GM18511 (cell line): ENCODE data around the gene ZNF343.

Source experiments
- ATAC-seq: cut with Tn5 transposase; IDR thresholded peaks from one replicate; pipeline ENCODE4 v1.9.1; 2021; ENCODE audit warnings: mild to moderate bottlenecking, moderate library complexity; ENCODE audit not compliant: unreplicated experiment

Gene ZNF343

DNA sequence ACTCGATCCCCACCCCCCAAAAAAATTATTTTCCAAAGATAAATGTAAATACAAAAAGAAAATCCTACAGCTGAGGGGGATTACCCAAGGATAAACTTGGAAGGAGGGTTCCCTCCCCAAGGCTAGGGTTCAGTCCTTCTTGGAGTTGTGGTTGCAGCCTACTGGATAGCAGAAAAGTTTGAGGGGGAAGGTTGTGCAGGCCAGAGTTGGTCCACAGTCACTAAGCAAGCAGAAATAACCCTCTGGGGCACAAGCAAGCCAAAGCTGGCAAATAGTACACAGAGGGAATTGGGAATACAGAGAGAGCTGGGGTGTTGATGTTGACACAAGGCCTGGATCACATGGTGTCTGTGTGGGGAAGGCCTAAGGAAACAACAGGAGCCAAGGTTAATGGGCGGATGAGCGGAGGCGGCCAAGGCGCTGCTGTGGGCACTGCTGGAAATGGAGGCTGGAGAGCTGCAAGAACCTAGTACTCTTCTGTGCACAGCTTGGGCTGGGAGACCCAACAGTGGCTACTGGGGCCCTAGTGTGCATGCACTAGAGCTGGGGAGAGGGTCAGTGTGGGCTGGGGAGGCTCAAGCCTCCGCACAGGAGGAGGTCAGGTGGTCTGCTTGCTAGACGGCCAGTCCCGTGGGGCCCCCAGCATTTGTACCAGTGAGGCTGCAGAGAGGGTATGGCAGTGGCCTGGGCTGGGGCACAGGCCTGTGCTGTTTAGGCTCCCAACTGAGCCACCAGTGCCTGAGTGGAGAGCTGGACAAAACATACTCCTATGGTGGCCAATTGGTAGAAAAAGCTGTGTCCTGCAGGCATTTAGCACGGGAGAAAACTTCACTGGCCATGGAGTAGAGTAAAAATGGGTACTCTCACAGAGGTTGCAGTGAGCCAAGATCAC is 32.6 kb downstream of the ZNF343 start:
- ATAC-seq: no peak

DNA sequence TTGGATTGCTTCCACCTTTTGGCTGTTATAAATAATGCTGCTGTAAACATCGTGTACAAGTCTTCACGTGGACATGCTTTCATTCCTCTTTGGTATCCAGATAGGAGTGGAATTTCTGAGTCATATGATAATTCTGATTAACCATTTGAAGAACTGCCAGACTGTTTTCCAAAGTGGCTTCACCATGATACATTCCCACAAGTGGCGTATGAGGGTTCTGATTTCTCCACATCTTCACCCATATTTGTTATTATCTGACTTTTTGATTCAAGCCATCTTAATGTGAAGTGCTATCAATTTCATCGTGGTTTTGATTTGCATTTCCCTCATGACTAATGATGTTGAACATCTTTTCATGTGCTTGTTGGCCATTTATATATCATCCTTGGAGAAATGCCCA is 35.2 kb downstream of the ZNF343 start:
- no peak for ATAC-seq

DNA sequence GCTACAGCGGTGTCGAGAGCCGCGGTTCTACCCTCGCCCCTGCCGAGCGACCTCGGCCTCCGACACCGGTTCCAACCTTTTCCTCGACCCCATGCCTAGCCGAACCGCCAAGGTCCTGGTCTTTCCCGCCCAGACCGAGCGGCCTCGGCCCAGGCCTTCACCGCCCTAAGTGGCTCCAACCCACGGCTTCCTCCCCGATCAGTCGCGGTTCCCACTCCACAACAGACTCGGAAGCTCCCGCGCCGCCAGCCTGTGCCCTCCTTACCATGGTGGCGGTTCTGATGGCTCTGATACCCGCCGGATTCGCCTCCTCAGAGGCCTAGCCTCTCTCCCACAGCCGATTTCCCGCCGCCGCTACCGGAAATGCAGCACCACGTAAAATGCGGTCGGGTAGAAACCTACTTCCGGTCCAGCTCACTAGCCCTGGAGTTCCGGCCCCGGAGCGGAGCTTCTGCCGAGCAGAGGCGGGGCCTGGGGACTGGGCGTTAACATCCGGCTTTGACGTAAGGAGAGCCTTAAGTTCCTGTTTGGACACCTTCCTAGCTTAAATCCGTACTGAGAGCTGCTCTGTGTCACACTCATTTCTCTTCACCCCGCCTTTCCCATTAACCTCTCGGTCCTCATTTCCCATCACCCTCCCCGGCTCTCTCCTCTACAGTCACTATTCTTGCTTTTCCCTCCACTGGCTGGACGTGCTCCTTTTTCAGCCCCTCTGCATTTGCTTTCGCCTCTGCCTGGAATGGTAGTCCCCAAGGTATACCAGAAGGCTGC is 38.1 kb downstream of the ZNF343 start, which contains the start of gene SNRPB:
SNRPB (minus strand) TSS at position 367 of the 771 bp plus-strand sequence; CDS start at position 268, 99 bp downstream.
- peak; percentile 97 for ATAC-seq

DNA sequence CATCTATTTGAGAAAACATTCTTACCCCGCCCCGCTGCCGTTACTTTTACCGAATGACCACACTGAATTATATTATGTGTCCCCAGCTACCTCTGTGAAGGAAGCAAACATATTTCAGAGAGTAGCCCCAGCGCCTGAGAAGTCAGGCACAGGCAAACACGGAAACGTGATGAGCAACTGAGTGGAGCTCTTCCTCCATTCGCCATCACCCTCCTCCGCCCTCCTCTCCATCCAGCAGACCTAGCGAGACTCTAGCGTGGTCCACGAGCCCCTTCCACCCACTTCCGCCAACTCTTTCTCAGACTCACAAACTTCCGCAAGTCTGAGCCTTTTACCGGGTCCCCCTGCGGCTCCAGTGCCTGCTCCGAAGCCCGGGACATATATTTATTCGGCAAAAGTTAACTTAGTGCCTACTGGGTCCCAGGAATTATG is 38.7 kb downstream of the ZNF343 start:
- ATAC-seq: peak; percentile 41

DNA sequence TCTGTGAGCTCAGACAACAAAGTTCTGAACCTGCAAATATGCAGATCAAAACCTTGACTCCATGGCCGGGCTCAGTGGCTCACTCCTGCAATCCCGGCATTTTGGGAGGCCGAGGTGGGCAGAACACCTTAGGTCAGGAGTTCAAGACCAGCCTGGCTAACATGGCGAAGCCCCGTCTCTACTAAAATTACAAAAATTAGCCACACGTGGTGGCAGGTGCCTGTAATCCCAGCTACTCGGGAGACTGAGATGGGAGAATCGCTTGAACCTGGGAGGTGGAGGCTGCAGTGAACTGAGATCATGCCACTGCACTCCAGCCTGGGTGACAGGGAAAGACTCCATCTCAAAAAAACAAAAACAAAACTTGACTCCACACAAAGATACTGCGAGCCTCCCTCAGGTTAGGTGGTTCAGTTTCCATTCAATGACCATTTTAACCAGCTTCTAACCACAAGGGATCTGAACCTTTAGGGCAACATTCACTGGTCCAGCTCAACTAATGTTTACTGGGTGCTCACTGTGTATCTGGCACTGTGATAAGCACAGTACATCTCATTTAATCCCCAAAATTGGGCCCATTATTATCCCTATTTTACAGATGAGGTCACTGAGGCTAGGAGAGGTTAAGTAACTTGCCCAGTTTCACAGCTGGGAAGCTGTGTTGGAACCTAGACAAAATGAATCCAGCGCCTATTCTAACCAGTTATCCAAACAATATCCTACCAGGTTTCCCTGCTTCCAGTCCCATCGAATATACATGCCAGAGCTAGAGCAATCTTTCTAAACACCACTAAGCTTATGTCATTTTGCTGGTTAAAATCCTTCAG is 39.9 kb downstream of the ZNF343 start:
- no peak for ATAC-seq

DNA sequence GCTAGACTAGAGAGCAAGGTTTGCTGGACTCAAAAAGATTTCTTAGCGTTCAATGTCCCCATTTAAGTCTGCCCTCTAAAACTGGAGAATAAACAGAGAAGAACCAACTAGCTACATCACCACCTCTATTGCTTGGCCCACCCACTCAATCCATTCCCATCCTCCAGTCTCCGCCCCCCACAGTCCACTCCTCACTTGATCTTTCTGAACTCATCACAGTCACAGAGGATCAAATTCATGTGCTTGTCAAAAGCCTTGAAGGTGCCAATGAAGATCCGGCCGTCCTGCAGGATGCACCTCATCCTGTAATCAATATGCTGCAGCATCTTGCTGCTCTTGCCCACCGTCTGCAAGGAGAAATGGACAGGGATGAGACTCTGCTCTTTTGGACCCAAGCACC is 41.3 kb downstream of the ZNF343 start:
- no peak for ATAC-seq

DNA sequence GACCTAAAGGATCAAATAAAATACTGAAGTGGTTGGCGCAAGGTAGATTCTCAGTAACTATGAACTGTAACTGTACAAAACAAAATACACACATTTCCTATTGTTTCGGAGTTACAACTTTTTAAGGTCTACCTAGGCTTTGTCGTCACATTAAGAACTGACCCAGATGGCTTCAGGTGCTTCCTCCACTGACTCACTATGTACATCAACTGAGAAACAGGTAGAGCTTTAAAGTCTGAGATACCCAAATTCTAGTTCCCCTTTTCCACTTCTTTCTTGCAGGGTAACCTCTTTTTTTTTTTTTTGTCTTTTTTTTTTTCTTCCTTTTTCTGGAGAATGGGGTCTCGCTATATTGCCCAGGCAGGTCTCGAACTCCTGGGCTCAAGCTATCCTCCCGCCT is 43.6 kb downstream of the ZNF343 start:
- ATAC-seq: no peak

DNA sequence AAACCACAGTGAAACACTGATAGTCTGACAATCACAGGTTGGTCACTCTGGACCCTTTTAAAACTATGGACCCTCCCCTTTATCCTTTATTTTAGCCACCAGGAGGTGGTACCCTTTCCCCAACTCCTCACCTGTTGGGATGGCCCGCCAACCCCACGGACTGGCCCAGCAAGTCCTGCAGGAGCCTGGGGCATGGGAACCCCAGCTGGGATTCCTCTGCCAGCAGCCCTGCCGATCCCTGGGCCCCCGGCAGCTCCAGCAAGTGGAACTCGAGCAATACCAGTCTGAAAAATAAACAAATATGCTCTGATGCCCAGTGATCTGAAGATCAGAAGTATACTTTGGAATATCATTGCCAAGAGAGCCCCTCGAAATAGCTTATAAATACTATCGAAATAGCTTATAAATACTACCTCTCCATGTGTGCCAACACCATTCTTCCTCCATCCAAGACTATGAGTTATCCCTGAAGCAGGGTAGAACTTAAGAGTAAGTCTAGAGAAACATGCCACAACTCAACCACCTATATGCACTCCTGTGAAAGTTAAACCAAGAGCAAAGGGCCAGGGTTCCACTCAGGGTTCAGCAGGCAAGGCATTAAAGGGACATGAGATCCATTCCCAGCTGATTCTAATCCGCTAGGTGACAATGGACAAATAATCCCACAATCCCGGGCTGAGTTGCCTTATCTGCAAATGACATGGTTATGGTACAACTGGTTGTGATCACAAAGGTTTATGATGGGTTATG is 44.9 kb downstream of the ZNF343 start:
- ATAC-seq: no peak

DNA sequence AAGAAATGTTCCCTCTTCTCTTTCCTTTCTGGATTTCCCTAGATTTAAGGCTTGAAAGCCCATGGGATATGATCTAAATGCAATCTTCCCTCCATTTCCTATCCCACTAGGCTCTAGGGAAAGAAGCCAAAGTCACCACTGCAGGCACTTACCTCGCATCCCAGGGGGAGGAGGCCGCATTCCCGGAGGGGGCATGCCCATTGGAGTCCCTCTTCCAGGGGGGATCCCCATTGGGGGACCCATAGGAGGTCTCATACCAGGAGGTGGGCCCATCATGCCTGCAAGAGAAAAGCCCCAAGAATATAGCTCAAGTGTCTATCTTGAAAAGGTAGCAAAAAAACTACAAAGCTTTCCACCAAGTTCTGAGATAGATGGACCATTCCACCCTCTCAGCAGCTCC is 46.2 kb downstream of the ZNF343 start:
- no peak for ATAC-seq

DNA sequence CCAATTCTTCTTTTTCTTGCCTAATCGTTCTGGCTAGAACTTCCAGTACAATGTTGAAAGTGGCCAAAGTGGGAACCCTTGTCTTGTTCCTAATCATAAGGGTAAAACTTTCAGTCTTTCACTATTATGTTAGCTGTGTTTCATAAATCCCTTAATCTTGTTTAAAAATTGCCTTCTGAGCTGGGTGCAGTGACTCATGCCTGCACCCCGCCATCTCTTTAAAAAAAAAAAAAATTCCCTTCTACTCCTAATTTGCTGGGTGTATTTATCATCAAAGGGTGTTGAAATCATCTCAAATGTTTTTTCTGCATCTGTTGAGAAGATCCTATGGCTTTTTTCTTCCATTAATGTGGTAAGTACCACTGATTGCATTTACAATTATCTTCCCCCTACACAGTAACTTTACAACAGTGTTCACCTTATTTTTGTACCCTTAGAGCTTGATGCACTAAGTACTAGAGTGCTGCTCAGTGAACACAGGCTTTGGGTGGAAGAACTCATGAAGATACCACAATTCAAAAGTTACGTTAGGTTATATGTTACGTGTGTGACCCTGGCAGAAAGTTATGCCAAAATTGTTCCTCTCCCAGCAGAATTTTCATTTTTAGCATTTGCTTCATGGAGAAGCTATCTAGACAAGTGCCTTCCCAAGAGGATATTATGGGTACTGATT is 47.8 kb downstream of the ZNF343 start:
- ATAC-seq: no peak

DNA sequence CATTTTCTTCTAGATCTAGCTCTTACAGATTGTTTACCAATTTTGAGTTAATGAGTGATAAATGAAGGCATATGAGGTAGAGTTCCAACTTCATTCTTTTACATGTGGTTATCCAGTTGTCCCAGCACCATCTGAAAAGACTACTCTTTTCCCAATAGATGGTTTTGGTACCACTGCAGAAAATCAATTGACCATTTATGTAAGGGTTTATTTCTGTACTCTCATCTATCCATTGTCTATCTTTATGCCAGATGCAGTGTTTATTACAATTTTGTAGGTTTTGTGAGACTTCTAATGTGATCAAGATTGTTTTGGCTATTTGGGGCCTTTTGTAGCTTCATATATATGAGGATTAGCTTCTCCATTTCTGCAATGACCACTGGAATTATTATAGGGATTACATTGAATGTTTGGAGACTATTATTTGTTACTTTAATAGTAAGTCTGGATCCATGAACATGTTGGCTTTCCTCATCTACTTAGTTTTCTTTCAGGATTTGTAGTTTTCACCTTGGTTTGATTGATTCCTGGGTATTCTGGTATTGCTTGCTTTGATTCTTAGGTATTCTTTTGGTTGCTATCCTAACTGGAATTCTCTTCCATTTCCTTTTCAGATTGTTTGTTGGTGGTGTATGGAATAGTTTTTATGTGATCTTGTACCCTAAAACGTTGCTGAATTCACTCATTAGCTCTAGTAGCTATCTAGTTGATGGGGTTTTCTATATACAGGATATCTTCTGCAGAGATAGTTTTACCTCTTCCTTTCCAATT is 48.5 kb downstream of the ZNF343 start:
- no peak for ATAC-seq

DNA sequence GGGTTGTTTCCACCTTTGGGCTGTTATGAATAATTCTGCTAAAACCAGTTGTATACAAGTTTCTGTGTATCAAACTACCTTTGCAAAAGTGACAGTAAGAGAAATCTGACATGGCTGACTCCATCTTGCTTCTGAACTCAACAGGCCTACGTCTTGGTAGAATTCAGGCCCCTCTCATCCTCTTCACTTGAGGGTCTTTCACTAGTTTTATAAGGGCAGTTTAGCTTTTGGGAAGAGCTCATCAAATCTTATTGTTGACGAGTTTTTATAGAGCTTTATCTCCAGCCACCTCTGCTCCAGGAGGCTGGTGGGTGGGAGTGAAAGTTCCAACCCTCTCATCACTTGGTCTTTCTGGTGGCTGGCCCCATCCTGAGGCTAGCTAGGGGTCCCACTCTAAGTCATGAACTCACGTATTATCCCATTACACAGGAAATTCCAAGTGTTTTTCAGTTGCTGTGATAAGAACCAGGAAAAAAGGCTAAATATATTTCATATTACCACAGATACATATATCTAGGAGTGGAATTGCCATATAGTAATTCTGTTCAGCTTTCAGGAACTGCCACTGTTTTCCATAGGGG is 49.7 kb downstream of the ZNF343 start:
- ATAC-seq: no peak

DNA sequence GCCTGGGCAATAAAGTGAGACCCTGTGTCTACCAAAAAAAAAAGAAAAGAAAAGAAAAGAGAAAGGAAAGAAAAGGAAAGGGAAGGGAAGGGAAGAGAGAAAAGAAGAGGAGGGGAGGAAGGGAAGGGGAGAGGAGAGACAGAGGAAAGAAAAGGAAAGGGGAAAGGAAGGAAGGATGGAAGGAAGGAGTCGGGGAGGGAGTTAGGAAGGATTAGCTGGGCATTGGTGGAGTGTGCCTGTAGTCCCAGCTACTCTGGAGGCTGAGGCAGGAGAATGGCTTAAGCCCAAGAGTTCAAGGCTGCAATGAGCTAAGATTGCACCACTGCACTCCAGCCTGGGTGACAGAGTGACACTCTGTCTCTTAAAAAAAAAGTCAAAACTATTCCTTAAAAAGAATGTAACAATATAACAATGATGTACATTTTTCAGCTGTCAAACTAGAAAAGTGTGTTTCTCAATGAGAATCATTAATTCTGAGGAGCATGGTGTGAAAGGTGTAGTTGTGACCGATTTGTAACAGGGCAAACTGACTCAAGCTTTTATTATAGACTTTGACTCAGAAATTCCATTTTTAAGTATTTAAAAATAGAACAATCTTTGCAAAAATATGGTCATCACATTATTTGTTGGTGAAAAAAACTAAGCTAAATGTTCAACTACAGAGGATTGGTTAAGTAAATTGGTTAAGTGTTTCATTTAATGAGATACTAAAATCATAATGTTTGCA is 52.8 kb downstream of the ZNF343 start:
- no peak for ATAC-seq

DNA sequence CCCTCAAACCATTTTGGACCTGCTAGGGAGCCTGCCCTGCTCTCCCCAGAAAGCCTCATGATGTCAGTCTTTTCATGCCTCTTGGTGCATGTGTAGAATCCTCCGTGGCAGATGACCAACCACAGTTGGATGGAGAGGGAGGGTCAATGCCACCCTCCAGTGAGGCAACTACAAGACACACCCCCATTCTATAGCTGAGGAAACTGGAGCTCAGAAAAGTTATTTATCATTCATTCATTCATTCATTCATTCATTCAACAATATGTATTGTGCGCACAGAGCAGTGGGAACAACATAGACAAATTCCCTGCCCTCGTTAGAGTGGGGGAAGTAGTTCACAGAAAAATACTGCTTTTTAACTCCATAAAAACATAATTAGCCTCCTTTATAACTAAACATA is 54.9 kb downstream of the ZNF343 start:
- no peak for ATAC-seq

DNA sequence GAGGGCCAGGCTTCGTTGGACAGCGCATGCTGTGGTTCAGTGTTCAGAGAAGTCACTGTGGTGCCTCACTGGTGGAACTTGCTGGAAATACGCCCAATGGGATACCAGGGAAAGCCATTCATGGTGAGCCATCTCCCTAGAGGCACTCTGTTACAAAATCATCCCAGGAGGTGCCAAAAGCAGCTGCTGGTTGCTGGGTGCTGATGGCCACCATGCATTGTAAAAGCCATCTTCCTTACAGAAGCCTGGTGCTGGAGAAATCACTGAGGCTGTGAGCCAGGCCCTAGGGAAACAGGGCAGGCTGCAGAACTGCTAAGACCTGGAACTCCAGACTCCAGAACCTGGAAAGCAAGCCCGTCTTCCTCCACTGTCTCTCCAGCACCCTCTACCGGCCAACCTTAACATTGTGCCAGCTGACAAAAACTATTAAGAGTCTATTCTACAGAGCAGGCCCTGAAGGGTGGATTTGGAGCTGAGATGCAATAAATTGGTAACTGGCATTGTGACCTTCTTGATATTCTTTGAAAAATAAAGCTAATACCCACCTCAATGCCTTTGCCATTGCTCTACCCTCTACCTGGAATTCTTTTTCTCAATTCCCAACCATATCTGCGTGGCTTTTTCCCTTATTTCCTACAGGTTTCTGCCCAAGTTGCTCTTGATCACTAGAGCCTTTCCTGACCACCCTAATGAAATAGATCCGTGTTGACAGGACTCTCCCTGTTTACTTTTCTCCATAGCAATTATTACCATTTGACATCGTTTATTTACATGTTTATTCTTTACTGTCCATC is 56.6 kb downstream of the ZNF343 start:
- no peak for ATAC-seq

DNA sequence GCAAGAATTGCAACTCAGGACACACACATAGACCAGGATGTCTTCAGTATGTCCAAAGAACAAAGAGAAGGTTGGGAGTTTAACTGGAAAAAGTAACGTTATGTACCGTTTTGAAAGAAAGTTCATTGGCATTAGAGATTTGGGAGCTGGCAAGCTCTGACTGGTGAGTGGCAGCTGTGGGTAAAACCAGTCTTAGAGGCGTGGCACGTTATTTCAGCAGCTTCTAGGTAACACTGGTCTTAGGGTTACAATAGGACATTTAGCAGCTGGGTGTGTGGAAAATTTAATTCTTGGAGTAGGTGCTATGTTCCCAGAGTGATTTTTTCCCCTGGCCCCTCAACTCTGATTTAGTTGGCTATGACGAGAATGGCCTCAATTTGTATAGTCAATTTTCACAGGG is 57.3 kb downstream of the ZNF343 start:
- no peak for ATAC-seq

DNA sequence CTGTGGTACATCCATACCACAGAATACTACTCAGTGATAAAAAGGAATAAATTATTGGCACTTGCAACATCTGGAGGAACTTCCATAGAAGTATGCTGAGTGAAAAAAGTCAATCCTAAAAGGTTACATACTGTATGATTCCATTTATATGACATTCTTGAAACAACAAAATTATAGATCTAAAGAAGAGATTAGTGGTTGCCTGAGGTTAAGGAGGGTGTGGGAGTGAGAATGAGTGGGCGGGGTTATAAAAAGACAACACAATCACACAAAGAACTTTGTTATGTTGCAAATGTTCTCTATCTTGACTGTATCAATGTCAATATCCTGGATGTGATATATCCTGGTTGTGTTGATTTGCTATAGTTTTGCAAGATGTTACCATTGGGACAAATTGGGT is 59.3 kb downstream of the ZNF343 start:
- no peak for ATAC-seq
